HG02571 (cell line): ENCODE measurements around the gene PRXL2A.
"Not testable (repeated sequence)": the region's sequence is repeated elsewhere in the genome, so short reads cannot be mapped to it uniquely, and the experiment has no call there.

Experiments used
- ATAC-seq: cut with Tn5 transposase; IDR thresholded peaks from one replicate; pipeline ENCODE4 v1.9.1; 2021; ENCODE audit warnings: mild to moderate bottlenecking, moderate library complexity; ENCODE audit not compliant: unreplicated experiment

Gene PRXL2A

DNA sequence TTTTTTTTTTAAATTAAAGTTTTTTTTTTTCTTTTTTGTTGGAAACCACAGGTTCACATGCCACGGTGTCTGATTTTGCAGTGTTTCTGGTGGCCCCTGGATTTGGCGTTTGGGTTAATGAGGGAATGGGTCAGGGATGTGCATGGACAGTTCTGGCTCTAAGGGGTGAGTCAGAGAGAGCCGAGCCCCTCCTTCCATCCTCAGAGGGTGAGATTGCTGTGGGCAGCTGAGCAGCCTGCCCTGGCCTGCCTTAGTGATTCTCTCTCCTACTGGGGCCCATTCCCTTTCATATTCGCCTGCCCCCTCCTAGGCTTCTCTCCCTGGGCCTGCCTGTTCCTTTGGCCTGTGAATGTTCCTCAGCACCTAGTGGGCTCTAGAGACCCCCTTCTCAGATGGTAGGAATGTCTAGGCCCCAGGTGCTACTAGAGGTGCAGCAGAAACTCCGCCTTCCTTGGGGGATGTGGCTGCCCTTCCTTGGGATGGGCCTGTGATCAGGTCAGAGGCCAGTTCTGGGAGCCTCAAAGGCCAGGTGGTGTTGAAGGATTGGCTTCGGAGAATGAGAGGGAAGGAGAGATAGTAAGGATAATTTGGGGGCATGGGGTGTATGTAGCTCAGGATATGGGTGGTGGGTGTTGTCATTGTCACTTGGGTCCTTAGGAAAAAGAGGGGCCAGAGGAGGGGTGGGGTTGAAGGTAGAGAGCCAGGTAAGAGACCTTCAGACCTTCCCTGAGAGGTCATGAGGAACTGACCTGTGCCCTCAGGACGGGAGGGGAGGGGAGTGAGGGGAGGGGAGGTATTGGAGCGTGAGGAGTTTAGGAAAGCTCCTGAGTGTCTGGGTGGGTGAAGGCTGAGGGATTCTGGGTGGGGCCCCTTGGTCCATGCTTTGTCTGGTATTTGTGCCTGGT, 65.6 kb downstream of the PRXL2A start:
- ATAC-seq, result no peak

GRCh38 chr10:80474597-80474910, 66.2 kb downstream of the PRXL2A start:
- ATAC-seq, result no peak

GRCh38 chr10:80474941-80475340, 66.6 kb downstream of the PRXL2A start:
- no peak for ATAC-seq

DNA sequence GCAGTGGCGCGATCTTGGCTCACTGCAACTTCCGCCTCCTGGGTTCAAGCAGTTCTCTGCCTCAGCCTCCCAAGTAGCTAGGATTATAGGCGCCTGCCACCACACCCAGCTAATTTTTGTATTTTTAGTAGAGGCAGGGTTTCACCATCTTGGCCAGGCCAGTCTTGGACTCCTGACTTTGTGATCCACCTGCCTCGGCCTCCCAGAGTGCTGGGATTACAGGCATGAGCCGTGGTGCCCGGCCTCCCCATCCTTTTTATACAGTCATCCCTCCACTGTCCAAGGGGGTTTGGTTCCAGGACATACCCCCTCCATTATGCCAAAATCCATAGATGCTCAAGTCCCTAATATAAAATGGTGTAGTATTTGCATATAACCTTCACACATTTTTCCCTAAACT, 67.3 kb downstream of the PRXL2A start:
- not testable (repeated sequence) for ATAC-seq

- ATAC-seq, result no peak
Measured at GRCh38 chr10:80476685-80477084, 68.3 kb downstream of the PRXL2A start.

DNA sequence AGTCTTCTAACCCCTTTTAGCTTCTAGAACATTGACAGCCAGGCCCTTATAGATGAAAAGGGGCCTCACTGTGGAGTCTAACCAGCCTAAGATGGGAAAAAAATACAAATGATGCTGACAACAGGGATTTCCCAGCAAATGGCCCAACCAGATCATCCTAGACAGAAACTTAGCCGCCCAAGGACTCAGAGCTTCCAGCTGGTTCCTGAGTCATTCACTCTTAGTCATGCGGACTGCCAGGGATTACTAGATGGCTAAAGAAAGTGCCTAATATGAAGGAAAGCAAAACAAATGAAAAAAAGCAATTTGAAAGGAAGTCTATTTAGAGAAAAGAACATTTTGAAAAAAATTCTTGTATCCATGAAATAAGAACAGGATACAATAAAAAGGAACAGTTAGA, 69.5 kb downstream of the PRXL2A start:
- no peak for ATAC-seq

DNA sequence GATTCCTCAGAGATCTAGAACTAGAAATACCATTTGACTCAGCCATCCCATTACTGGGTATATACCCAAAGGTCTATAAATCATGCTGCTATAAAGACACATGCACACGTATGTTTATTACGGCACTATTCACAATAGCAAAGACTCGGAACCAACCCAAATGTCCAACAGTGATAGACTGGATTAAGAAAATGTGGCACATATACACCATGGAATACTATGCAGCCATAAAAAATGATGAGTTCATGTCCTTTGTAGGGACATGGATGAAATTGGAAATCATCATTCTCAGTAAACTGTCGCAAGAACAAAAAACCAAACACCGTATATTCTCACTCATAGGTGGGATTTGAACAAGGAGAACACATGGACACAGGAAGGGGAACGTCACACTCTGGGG, 72.0 kb downstream of the PRXL2A start:
- ATAC-seq, result not testable (repeated sequence)

DNA sequence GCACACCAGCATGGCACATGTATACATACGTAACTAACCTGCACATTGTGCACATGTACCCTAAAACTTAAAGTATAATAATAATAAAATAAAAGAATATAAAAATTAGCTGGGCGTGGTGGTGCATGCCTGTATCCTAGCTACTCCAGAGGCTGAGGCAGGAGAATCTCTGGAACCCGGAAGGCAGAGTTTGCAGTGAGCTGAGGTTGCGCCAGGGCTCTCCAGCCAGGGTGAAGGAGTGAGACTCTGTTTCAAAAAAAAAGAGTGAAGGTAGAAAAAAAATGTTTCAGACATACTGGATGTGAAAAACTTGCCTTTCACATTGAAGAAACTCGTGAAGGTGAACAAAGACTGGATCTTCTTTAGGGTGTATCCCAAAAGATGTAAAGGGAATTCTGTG, 72.5 kb downstream of the PRXL2A start:
- ATAC-seq, result no peak

GRCh38 chr10:80484243-80484642, 75.9 kb downstream of the PRXL2A start:
- ATAC-seq, result no peak

DNA sequence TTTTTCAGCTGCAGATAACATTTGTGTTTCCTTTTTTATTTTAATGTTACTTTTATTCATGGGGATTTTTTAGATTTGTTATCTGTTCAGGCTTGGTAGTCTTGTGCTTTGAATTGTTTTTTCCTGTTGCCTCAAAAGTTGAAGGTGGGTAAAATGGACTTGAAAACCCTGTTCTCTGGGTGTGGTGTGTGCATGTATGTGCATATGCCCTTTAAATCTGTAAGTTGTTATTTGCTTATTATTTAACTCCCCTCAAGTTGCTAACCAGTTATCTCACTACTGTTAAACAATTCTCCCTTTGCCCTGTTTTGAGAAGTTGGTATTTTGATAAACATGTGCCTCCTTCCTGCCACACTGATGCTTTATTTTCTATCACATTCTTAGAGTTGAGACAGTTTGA, 76.3 kb downstream of the PRXL2A start:
- ATAC-seq, result no peak

GRCh38 chr10:80485076-80485945, 77.0 kb downstream of the PRXL2A start:
- ATAC-seq, result no peak

- ATAC-seq, result no peak
Measured at GRCh38 chr10:80485946-80486764, 77.8 kb downstream of the PRXL2A start.
